BJ (cell line): ENCODE measurements around the gene MRPS6. TPM values are rescaled to one million over a fixed set of nuclear protein-coding genes. Genes with fewer than 3 reads are reported as not detected.

Experiments
- CTCF ChIA-PET: fragments of 350-600 bp; formaldehyde crosslinking; extraction: SDS; loops from one replicate; lab custom pipeline; 2021; ENCODE audit warnings: antibody characterized with exemption, inconsistent platforms; lab: Yijun Ruan, JAX
- POLR2A ChIA-PET: fragments of 300-600 bp; sonication (Branson Sonifier 250); formaldehyde crosslinking; extraction: SDS; loops from one replicate; lab custom pipeline; 2021; ENCODE audit warnings: antibody characterized with exemption; lab: Charles Lee
- DNase-seq: peaks from one replicate; pipeline ENCODE4 v3.0.0-alpha.2; 2011; ENCODE audit warnings: low read depth
- H3K27me3 ChIP-seq: 2 replicates; pipeline ENCODE4 v1.6.0; 2011; ENCODE audit warnings: low read length; ENCODE audit not compliant: control insufficient read depth, insufficient read depth
- H3K36me3 ChIP-seq: 2 replicates; pipeline ENCODE4 v1.5.1; 2011; ENCODE audit warnings: low read length; ENCODE audit not compliant: control insufficient read depth, insufficient read depth
- H3K4me3 ChIP-seq: 2 replicates; pipeline ENCODE4 v1.5.1; 2011; ENCODE audit warnings: low read depth, mild to moderate bottlenecking, control low read depth, low read length
- CTCF ChIP-seq: IDR thresholded peaks from 2 replicates; pipeline ENCODE4 v1.5.1; 2011; ENCODE audit warnings: low read depth, mild to moderate bottlenecking, control low read depth, inconsistent platforms, low read length, moderate library complexity; ENCODE audit not compliant: insufficient read depth
- polyA plus RNA-seq: library from polyadenylated mRNA; depleted of rRNA; stranded (reverse); fragments of >200 nt; gene quantifications from 2 replicates; pipeline ENCODE4 v1.2.3, GENCODE V29; 2011

Gene MRPS6
- polyA plus RNA-seq, 1 experiment = 13.8 TPM

GRCh38 chr21:34047835-34048234 is 25.5 kb upstream of the MRPS6 start:
- Histone ChIP-seq H3K4me3 (no peak overlapping the region), H3K36me3 (no peaks in the 10 kb centered on the region), H3K27me3 (no peaks in the 10 kb centered on the region)
- CTCF ChIA-PET = no interaction called here
- DNase-seq = no peak
- POLR2A ChIA-PET = no interaction called here
- no peak for TF ChIP-seq CTCF

GRCh38 chr21:34052171-34052570 is 21.2 kb upstream of the MRPS6 start:
- CTCF ChIA-PET = interaction anchor here (1.2 to 1.3 kb wide), 2 partner anchors 24 to 128 kb away, joined by 3 to 5 read pairs; no protein-coding TSS in a partner anchor
- POLR2A ChIA-PET = no interaction called here

GRCh38 chr21:34054259-34054658 is 19.1 kb upstream of the MRPS6 start:
- Histone ChIP-seq H3K27me3 (no peaks in the 10 kb centered on the region), H3K4me3 (no peak overlapping the region), H3K36me3 (no peaks in the 10 kb centered on the region)
- CTCF ChIA-PET = no interaction called here
- DNase-seq = no peak
- POLR2A ChIA-PET = no interaction called here
- TF ChIP-seq CTCF = no peak

More at GRCh38 chr21:34052171-34052570, 21.2 kb upstream of the MRPS6 start:
- no peak for TF ChIP-seq CTCF
- H3K4me3 ChIP-seq = no peak overlapping the region
- no peaks in the 10 kb centered on the region for H3K36me3 ChIP-seq
- H3K27me3 ChIP-seq = no peaks in the 10 kb centered on the region
- no peak for DNase-seq

GRCh38 chr21:34055615-34056014 is 17.8 kb upstream of the MRPS6 start:
- H3K27me3 ChIP-seq = no peaks in the 10 kb centered on the region
- CTCF ChIA-PET = no interaction called here
- POLR2A ChIA-PET = no interaction called here
- no peaks in the 10 kb centered on the region for H3K36me3 ChIP-seq
- no peak for DNase-seq
- H3K4me3 ChIP-seq = no peak overlapping the region
- no peak for TF ChIP-seq CTCF

- POLR2A ChIA-PET = no interaction called here
- H3K36me3 ChIP-seq = no peaks in the 10 kb centered on the region
- no peak overlapping the region for H3K4me3 ChIP-seq
- CTCF ChIA-PET = interaction anchor here (1.0 kb wide), 1 partner anchor 11 kb away, joined by 3 read pairs; the partner anchor contains the start of genes MRPS6 and SLC5A3
- TF ChIP-seq CTCF = no peak
- no peaks in the 10 kb centered on the region for H3K27me3 ChIP-seq
- DNase-seq = no peak
These were observed 11.4 kb upstream of the MRPS6 start for GRCh38 chr21:34061983-34062382.
